HepG2 (cell line): ENCODE results near the gene TTN. TPM values are rescaled to one million over a fixed set of nuclear protein-coding genes. Genes with fewer than 3 reads are reported as not detected.

Experiments
- BRCA1 ChIP-seq: sonication (generic); formaldehyde crosslinking; IDR thresholded peaks from 2 replicates; pipeline ENCODE4 v1.4.0; 2020; ENCODE audit warnings: missing genetic modification reagents
- KLF16 ChIP-seq, 2 experiments: sonication (generic) in 1 of 2; formaldehyde crosslinking in 1 of 2; IDR thresholded peaks; 2 replicates each; pipeline versions ENCODE4 v1.6.1 to v1.8.0; 2016 to 2023; ENCODE audit warnings: missing genetic modification reagents in 2 of 2, missing compliant biosample characterization in 1 of 2
- TCF12 ChIP-seq, 2 experiments: fragments of 450-650 bp in 1 of 2; sonication (generic) in 1 of 2; formaldehyde crosslinking in 1 of 2; IDR thresholded peaks; 2 replicates each; pipeline versions ENCODE4 v1.6.1 to v1.8.0; 2017 to 2022; ENCODE audit warnings: antibody characterized with exemption in 1 of 2, mild to moderate bottlenecking in 1 of 2, missing genetic modification reagents in 1 of 2, moderate library complexity in 1 of 2
- ZNF20 ChIP-seq: sonication (generic); formaldehyde crosslinking; IDR thresholded peaks from 2 replicates; pipeline ENCODE4 v1.4.0; 2020; ENCODE audit warnings: mild to moderate bottlenecking, moderate library complexity, missing genetic modification reagents
- ZNF33B ChIP-seq: sonication (generic); formaldehyde crosslinking; IDR thresholded peaks from 2 replicates; pipeline ENCODE4 v1.5.1; 2020; ENCODE audit warnings: mild to moderate bottlenecking, missing genetic modification reagents
- ZSCAN9 ChIP-seq: IDR thresholded peaks from 2 replicates; pipeline ENCODE4 v1.6.1; 2016; ENCODE audit warnings: borderline replicate concordance
- polyA plus RNA-seq, 8 experiments: library from polyadenylated mRNA; depleted of rRNA in 3 of 8; stranded (reverse) in 7 of 8; unstranded in 1 of 8; fragments of >200 nt; fragmentation: Illumina TruSeq in 4 of 8; extraction: Trizol in 4 of 8; gene quantifications; 2 replicates each; pipeline versions ENCODE4 v1.2.1 to v1.2.3, GENCODE V29; 2011 to 2016; ENCODE audit warnings: low read depth in 4 of 8, missing spikeins in 1 of 8, mixed read lengths in 1 of 8; ENCODE audit not compliant: insufficient read depth in 1 of 8
- total RNA-seq, 5 experiments: library from RNA; depleted of rRNA; stranded (reverse); fragments of >200 nt; fragmentation: Illumina TruSeq; extraction: Trizol; gene quantifications; 2 replicates each; pipeline ENCODE4 v1.2.3, GENCODE V29; 2016; ENCODE audit warnings: low read depth in 1 of 5
- TF ChIP-seq, protein P1 (sequence below): sonication (generic); formaldehyde crosslinking; IDR thresholded peaks from 2 replicates; pipeline ENCODE4 v1.4.0; 2020; ENCODE audit warnings: missing genetic modification reagents
- TF ChIP-seq, protein P2 (sequence below): sonication (generic); formaldehyde crosslinking; IDR thresholded peaks from 2 replicates; pipeline ENCODE4 v1.4.0; 2020; ENCODE audit warnings: missing genetic modification reagents, borderline replicate concordance
- TF ChIP-seq, protein P3 (sequence below): sonication (generic); formaldehyde crosslinking; IDR thresholded peaks from 2 replicates; pipeline ENCODE4 v1.4.0; 2020; ENCODE audit warnings: missing genetic modification reagents, borderline replicate concordance
- TF ChIP-seq, protein P4 (sequence below): sonication (generic); formaldehyde crosslinking; IDR thresholded peaks from 2 replicates; pipeline ENCODE4 v1.4.0; 2020; ENCODE audit warnings: missing genetic modification reagents
- TF ChIP-seq, protein P5 (sequence below): sonication (generic); formaldehyde crosslinking; IDR thresholded peaks from 2 replicates; pipeline ENCODE4 v1.8.0; 2023; ENCODE audit warnings: mild to moderate bottlenecking, missing genetic modification reagents

The TTN gene
- total and polyA plus RNA-seq, 2 of the 13 experiments (the other 11 are each of a cell fraction or from before 2014, with no cell fraction given), result under 0.01 TPM

DNA sequence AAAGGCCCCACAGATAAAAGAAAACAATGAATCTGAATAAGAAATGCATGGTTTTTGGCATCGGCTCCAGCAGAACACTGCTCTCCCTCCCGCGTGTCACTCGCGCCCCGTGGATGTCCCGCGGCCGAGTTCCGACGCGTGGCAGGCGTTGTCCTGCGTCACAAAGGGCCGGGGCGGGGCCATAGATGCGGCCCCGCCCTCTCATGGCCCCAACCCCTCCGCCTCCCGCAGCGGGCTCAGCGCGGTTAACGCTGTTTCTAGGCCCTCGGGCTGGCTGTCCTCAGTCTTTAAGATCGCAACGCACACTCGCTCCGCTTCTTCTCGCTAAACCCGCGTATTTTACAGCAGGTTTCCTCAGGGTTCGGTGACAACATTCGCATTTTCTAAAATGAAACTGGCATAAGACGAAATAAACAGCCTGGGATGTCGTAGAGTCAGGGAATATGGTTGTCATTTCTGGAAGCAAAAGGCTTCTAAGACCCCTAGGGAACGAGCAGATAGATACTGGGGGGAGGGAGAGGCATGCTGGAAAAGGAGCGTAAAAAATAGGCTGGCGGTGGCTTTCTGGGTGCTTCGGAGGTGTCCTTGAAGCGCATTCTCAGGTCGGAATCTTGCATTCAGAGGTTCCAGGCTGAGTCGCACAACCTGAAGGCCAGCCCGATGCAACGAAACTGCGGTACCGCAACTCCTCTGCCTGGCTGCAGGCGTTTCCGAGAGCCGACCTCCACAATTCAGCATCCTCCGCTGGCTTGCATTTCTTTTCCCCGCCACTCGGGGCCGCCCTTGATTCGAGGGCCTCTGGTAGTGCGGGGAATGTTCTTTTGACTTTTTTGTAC, 328.6 kb downstream of the TTN start, which contains the start of gene FKBP7 (continued):
- TF ChIP-seq TCF12 (IDR thresholded peaks at IDR 0.05) (no peak), TCF12 (CRISPR knock-in tag; IDR thresholded peaks at IDR 0.05) (no peak), ZSCAN9 (CRISPR knock-in tag) (0 out of 2 replicates have a peak, but pooled peaks have one; percentile 25), ZNF20 (no peak), BRCA1 (CRISPR knock-in tag) (peak; percentile 86; the same call in 1 of the 2 replicates), ZNF33B (CRISPR knock-in tag) (0 out of 2 replicates have a peak, but pooled peaks have one; percentile 76), KLF16 (CRISPR knock-in tag; IDR thresholded peaks at IDR 0.05) (peak in 1 of 2 experiments; percentile 68; a peak in 2 of 4 replicates)
- TF ChIP-seq, protein P1, sequence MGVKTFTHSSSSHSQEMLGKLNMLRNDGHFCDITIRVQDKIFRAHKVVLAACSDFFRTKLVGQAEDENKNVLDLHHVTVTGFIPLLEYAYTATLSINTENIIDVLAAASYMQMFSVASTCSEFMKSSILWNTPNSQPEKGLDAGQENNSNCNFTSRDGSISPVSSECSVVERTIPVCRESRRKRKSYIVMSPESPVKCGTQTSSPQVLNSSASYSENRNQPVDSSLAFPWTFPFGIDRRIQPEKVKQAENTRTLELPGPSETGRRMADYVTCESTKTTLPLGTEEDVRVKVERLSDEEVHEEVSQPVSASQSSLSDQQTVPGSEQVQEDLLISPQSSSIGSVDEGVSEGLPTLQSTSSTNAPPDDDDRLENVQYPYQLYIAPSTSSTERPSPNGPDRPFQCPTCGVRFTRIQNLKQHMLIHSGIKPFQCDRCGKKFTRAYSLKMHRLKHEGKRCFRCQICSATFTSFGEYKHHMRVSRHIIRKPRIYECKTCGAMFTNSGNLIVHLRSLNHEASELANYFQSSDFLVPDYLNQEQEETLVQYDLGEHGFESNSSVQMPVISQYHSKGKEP (CRISPR knock-in tag), result 0 out of 2 replicates have a peak, but pooled peaks have one; percentile 18
- TF ChIP-seq, protein P2, sequence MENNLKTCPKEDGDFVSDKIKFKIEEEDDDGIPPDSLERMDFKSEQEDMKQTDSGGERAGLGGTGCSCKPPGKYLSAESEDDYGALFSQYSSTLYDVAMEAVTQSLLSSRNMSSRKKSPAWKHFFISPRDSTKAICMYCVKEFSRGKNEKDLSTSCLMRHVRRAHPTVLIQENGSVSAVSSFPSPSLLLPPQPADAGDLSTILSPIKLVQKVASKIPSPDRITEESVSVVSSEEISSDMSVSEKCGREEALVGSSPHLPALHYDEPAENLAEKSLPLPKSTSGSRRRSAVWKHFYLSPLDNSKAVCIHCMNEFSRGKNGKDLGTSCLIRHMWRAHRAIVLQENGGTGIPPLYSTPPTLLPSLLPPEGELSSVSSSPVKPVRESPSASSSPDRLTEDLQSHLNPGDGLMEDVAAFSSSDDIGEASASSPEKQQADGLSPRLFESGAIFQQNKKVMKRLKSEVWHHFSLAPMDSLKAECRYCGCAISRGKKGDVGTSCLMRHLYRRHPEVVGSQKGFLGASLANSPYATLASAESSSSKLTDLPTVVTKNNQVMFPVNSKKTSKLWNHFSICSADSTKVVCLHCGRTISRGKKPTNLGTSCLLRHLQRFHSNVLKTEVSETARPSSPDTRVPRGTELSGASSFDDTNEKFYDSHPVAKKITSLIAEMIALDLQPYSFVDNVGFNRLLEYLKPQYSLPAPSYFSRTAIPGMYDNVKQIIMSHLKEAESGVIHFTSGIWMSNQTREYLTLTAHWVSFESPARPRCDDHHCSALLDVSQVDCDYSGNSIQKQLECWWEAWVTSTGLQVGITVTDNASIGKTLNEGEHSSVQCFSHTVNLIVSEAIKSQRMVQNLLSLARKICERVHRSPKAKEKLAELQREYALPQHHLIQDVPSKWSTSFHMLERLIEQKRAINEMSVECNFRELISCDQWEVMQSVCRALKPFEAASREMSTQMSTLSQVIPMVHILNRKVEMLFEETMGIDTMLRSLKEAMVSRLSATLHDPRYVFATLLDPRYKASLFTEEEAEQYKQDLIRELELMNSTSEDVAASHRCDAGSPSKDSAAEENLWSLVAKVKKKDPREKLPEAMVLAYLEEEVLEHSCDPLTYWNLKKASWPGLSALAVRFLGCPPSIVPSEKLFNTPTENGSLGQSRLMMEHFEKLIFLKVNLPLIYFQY (CRISPR knock-in tag), result no peak
- TF ChIP-seq, protein P3, sequence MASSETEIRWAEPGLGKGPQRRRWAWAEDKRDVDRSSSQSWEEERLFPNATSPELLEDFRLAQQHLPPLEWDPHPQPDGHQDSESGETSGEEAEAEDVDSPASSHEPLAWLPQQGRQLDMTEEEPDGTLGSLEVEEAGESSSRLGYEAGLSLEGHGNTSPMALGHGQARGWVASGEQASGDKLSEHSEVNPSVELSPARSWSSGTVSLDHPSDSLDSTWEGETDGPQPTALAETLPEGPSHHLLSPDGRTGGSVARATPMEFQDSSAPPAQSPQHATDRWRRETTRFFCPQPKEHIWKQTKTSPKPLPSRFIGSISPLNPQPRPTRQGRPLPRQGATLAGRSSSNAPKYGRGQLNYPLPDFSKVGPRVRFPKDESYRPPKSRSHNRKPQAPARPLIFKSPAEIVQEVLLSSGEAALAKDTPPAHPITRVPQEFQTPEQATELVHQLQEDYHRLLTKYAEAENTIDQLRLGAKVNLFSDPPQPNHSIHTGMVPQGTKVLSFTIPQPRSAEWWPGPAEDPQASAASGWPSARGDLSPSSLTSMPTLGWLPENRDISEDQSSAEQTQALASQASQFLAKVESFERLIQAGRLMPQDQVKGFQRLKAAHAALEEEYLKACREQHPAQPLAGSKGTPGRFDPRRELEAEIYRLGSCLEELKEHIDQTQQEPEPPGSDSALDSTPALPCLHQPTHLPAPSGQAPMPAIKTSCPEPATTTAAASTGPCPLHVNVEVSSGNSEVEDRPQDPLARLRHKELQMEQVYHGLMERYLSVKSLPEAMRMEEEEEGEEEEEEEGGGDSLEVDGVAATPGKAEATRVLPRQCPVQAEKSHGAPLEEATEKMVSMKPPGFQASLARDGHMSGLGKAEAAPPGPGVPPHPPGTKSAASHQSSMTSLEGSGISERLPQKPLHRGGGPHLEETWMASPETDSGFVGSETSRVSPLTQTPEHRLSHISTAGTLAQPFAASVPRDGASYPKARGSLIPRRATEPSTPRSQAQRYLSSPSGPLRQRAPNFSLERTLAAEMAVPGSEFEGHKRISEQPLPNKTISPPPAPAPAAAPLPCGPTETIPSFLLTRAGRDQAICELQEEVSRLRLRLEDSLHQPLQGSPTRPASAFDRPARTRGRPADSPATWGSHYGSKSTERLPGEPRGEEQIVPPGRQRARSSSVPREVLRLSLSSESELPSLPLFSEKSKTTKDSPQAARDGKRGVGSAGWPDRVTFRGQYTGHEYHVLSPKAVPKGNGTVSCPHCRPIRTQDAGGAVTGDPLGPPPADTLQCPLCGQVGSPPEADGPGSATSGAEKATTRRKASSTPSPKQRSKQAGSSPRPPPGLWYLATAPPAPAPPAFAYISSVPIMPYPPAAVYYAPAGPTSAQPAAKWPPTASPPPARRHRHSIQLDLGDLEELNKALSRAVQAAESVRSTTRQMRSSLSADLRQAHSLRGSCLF, result no peak
- TF ChIP-seq, protein P4, sequence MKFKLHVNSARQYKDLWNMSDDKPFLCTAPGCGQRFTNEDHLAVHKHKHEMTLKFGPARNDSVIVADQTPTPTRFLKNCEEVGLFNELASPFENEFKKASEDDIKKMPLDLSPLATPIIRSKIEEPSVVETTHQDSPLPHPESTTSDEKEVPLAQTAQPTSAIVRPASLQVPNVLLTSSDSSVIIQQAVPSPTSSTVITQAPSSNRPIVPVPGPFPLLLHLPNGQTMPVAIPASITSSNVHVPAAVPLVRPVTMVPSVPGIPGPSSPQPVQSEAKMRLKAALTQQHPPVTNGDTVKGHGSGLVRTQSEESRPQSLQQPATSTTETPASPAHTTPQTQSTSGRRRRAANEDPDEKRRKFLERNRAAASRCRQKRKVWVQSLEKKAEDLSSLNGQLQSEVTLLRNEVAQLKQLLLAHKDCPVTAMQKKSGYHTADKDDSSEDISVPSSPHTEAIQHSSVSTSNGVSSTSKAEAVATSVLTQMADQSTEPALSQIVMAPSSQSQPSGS (CRISPR knock-in tag), result peak; percentile 24; the same call in 1 of the 2 replicates
- TF ChIP-seq, protein P5, sequence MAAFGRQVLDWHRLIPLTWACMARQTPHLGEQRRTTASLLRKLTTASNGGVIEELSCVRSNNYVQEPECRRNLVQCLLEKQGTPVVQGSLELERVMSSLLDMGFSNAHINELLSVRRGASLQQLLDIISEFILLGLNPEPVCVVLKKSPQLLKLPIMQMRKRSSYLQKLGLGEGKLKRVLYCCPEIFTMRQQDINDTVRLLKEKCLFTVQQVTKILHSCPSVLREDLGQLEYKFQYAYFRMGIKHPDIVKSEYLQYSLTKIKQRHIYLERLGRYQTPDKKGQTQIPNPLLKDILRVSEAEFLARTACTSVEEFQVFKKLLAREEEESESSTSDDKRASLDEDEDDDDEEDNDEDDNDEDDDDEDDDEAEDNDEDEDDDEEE (CRISPR knock-in tag), result no peak
